ENCODE results near the gene MYOM3.
"Not testable (repeated sequence)": the region's sequence is repeated elsewhere in the genome, so short reads cannot be mapped to it uniquely, and the experiment has no call there.

The MYOM3 gene

DNA sequence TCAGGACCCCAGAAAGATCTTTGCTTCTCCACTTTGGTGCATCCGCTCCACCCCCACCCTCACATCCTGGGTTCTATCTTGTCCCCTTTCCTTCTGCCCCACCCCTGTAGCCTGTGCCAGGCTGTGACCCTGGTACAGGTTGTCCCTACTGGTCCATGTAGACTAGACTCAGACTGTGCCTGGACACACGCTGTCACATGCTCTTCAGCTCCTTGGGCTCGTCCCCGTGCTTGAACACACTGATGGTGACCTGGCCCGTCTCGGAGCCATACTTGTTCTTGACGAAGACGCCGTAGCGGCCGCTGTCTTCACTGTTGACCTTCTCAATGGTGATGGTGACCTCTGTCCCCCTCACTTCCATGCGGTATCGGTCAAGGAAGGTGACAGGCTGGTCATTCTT lies 54.8 kb downstream of the MYOM3 start:
- Mint-ChIP-seq H3K4me1 (no peaks in the 10 kb centered on the region), H3K27ac (no peak overlapping the region), H3K4me3 (no peak overlapping the region), H3K9me3 (no peaks in the 10 kb centered on the region), H3K36me3 (no peaks in the 10 kb centered on the region)
- ATAC-seq (peak; percentile 31), DNase-seq (ENCODE audit: low spot score in 2 of 2) (no peak)

DNA sequence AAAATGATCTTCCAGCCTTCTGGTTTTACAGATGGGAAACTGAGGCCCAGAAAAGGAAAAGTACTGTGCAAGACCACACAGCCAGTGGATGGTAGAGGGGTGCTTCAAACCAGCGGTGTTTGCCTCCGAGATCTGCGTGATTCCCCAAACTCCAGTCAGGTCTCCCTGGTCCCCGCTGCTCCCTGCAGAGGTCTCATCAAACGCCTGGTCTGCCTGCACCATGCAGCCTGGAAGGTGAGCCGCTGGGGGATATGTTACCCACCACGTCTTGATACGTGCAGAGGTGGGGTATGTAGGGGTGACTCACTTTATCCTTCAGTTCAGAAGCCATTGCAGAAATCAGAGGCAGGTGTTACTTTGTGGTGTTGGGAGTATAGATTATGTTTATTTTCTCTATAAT lies 56.3 kb downstream of the MYOM3 start:
- no peak overlapping the region for H3K27ac Mint-ChIP-seq
- DNase-seq (ENCODE audit: low spot score in 2 of 2) (no peak), ATAC-seq (no peak)
- H3K9me3 Mint-ChIP-seq, result no peaks in the 10 kb centered on the region
- H3K36me3 Mint-ChIP-seq, result no peaks in the 10 kb centered on the region
- H3K4me3 Mint-ChIP-seq, result no peak overlapping the region
- H3K4me1 Mint-ChIP-seq, result no peaks in the 10 kb centered on the region

GRCh38 chr1:24052220-24052619 lies 59.7 kb downstream of the MYOM3 start:
- Mint-ChIP-seq H3K36me3 (no peaks in the 10 kb centered on the region), H3K27ac (no peak overlapping the region), H3K4me3 (no peak overlapping the region), H3K4me1 (no peaks in the 10 kb centered on the region), H3K9me3 (no peaks in the 10 kb centered on the region)
- DNase-seq (ENCODE audit: low spot score in 2 of 2) (no peak), ATAC-seq (no peak)

- no peak for ATAC-seq
- no peak overlapping the region for H3K27ac Mint-ChIP-seq
- DNase-seq (ENCODE audit: low spot score in 2 of 2), result no peak
- no peaks in the 10 kb centered on the region for H3K36me3 Mint-ChIP-seq
- H3K4me1 Mint-ChIP-seq, result no peaks in the 10 kb centered on the region
- no peak overlapping the region for H3K4me3 Mint-ChIP-seq
- no peaks in the 10 kb centered on the region for H3K9me3 Mint-ChIP-seq
Observed at GRCh38 chr1:24051206-24051945, 60.6 kb downstream of the MYOM3 start.

GRCh38 chr1:24049733-24050132 lies 62.2 kb downstream of the MYOM3 start:
- H3K27ac Mint-ChIP-seq, result no peak overlapping the region
- H3K4me3 Mint-ChIP-seq, result no peak overlapping the region
- no peaks in the 10 kb centered on the region for H3K36me3 Mint-ChIP-seq
- no peaks in the 10 kb centered on the region for H3K4me1 Mint-ChIP-seq
- ATAC-seq, result no peak
- DNase-seq (ENCODE audit: low spot score in 2 of 2), result no peak
- no peaks in the 10 kb centered on the region for H3K9me3 Mint-ChIP-seq

GRCh38 chr1:24048894-24049293 lies 63.0 kb downstream of the MYOM3 start:
- not testable (repeated sequence) for ATAC-seq; H3K4me1 Mint-ChIP-seq; DNase-seq (ENCODE audit: low spot score in 2 of 2); H3K4me3 Mint-ChIP-seq; H3K36me3 Mint-ChIP-seq; H3K9me3 Mint-ChIP-seq; H3K27ac Mint-ChIP-seq

- ATAC-seq, result no peak
- no peak overlapping the region for H3K4me3 Mint-ChIP-seq
- DNase-seq (ENCODE audit: low spot score in 2 of 2), result no peak
- H3K36me3 Mint-ChIP-seq, result no peaks in the 10 kb centered on the region
- H3K4me1 Mint-ChIP-seq, result no peaks in the 10 kb centered on the region
- H3K9me3 Mint-ChIP-seq, result no peaks in the 10 kb centered on the region
- H3K27ac Mint-ChIP-seq, result no peak overlapping the region
Observed at GRCh38 chr1:24048205-24048869, 63.6 kb downstream of the MYOM3 start.

- no peaks in the 10 kb centered on the region for H3K9me3 Mint-ChIP-seq
- no peak overlapping the region for H3K27ac Mint-ChIP-seq
- no peak overlapping the region for H3K4me3 Mint-ChIP-seq
- no peaks in the 10 kb centered on the region for H3K36me3 Mint-ChIP-seq
- no peak for ATAC-seq
- no peak for DNase-seq (ENCODE audit: low spot score in 2 of 2)
- no peaks in the 10 kb centered on the region for H3K4me1 Mint-ChIP-seq
Observed at GRCh38 chr1:24047110-24047477, 64.8 kb downstream of the MYOM3 start.

DNA sequence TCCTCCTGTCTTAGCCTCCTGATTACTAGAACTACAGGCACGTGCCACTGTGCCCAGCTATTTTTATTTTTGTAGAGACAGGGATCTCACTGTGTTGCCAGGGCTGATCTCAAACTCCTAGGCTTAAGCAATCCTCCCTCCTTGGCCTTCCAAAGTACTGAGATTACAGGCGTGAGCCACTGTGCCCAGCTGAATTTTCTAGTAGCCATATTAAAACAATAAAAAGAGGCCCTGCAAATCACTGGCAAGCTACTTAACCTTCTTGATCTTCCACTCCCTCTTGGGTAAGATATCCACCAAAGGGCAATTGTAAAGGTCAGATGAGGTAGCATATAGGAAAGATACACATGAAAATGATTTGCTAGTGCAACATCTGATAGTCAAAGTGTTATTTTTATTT lies 66.2 kb downstream of the MYOM3 start:
- no peak overlapping the region for H3K4me3 Mint-ChIP-seq
- no peak overlapping the region for H3K27ac Mint-ChIP-seq
- DNase-seq (ENCODE audit: low spot score in 2 of 2), result no peak
- H3K9me3 Mint-ChIP-seq, result no peaks in the 10 kb centered on the region
- H3K4me1 Mint-ChIP-seq, result no peaks in the 10 kb centered on the region
- ATAC-seq, result no peak
- no peaks in the 10 kb centered on the region for H3K36me3 Mint-ChIP-seq

- not testable (repeated sequence) for H3K4me3 Mint-ChIP-seq; H3K4me1 Mint-ChIP-seq; ATAC-seq; DNase-seq (ENCODE audit: low spot score in 2 of 2); H3K36me3 Mint-ChIP-seq; H3K9me3 Mint-ChIP-seq; H3K27ac Mint-ChIP-seq
Observed at GRCh38 chr1:24044672-24045071, 67.3 kb downstream of the MYOM3 start.

DNA sequence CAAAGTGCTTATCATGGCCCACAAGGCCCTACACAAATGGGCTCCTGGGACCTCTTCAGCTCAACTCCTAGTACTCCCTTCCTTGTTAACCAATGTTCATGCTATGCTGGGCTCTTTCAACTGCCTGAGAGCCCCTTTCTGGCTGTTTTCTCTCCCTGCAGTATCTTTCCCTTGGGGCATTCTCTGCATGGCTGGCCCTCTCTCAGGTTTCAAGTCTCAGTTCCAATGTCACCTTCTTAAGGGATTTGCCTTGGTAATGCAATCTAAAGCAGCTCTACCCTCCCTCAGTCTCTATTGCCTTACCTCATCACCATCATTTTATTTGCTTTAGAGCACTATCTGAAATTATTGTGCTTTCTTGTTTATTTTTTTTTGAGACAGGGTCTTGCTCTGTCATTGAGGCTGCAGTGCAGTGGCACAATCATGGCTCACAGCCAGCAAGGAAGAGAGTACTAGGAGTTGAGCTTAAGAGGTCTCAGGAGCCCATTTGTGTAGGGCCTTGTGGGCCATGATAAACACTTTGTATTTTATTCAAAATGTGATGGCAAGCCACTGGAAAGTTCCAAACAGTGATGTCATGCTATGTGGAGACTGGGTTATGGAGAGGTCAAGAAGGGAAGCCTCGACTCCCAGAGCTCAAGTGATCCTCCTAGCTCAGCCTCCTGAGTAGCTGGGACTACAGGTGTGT lies 68.4 kb downstream of the MYOM3 start:
- Mint-ChIP-seq H3K9me3 (no peaks in the 10 kb centered on the region), H3K27ac (no peak overlapping the region)
- ATAC-seq, result no peak

GRCh38 chr1:24042315-24042714 lies 69.6 kb downstream of the MYOM3 start:
- ATAC-seq, result no peak
- H3K4me1 Mint-ChIP-seq, result no peaks in the 10 kb centered on the region
- no peak overlapping the region for H3K4me3 Mint-ChIP-seq
- H3K9me3 Mint-ChIP-seq, result no peaks in the 10 kb centered on the region
- DNase-seq (ENCODE audit: low spot score in 2 of 2), result no peak
- no peak overlapping the region for H3K27ac Mint-ChIP-seq
- no peaks in the 10 kb centered on the region for H3K36me3 Mint-ChIP-seq

More for the DNA sequence above, 68.4 kb downstream of the MYOM3 start:
- no peaks in the 10 kb centered on the region for H3K4me1 Mint-ChIP-seq
- no peaks in the 10 kb centered on the region for H3K36me3 Mint-ChIP-seq
- DNase-seq (ENCODE audit: low spot score in 2 of 2), result no peak
- H3K4me3 Mint-ChIP-seq, result no peak overlapping the region

DNA sequence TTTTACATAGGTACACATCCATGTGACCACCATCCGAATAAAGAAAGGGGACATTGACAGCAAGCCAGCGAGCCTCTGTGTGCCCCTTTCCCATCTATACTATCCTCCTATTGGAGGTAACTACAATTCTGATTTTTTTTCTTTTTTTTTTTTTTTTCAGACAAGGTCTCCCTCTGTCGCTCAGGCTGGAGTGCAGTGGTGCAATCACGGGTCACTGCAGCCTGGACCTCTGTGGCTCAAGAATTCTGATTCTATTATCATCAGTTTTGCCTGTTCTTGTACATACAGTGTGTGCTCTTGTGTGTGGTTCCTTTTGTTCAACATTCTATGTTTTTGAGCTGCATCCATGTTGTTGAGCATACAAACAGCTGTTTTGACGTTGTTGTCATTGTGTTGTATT lies 75.8 kb downstream of the MYOM3 start:
- Mint-ChIP-seq H3K36me3 (no peaks in the 10 kb centered on the region), H3K27ac (no peak overlapping the region), H3K4me1 (peaks cover 5% of the 10 kb centered on the region), H3K9me3 (no peaks in the 10 kb centered on the region), H3K4me3 (no peak overlapping the region)
- DNase-seq (ENCODE audit: low spot score in 2 of 2), result no peak
- ATAC-seq, result no peak

DNA sequence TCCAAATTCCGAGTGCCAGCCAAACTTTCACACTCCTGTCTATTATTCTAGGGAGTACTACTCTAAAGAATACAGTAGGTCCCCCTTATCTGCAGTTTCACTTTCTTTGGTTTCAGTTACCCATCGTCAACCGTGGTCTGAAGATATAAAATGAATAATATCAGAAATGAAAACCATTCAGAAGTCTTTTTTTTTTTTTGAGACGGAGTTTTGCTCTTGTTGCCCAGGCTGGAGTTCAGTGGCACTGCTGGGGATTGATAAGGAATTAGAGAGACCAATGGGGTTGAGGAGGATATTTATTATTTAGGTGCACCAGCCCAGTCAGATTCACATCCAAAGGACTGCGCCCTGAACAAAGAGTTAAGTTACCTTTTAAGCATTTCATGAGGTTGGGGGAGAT lies 79.0 kb downstream of the MYOM3 start:
- DNase-seq (ENCODE audit: low spot score in 2 of 2), result no peak
- no peak for ATAC-seq
- H3K9me3 Mint-ChIP-seq, result no peaks in the 10 kb centered on the region
- peak overlapping the region; percentile 11 for H3K27ac Mint-ChIP-seq
- H3K4me1 Mint-ChIP-seq, result peaks cover 5% of the 10 kb centered on the region
- H3K4me3 Mint-ChIP-seq, result no peak overlapping the region
- no peaks in the 10 kb centered on the region for H3K36me3 Mint-ChIP-seq

DNA sequence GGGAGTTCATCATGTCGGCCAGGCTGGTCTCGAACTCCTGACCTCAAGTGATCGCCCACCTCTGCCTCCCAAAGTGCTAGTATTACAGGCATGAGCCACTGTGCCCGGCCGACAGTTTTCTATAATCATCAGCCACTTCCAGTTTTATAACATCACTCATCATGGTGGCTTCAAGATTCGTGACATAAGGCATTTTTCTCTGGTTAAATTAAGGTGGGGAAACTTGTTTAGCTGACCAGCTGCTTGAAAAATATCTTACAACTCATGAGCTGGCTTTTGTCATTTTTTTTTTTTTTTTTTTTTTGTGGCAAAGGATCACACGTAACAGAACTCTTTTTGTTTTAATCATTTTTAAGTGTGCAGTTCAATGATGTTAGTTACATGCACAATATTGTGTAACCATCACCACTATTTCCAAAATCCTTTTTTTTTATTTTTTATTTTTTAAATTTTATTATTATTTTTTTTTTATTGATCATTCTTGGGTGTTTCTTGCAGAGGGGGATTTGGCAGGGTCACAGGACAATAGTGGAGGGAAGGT lies 80.9 kb downstream of the MYOM3 start:
- not testable (repeated sequence) for ATAC-seq; H3K36me3 Mint-ChIP-seq; H3K9me3 Mint-ChIP-seq; DNase-seq (ENCODE audit: low spot score in 2 of 2); H3K27ac Mint-ChIP-seq; H3K4me1 Mint-ChIP-seq; H3K4me3 Mint-ChIP-seq
